Panc1 (cell line): ENCODE data around the gene NGB.

Source experiments
- POLR2AphosphoS5 ChIP-seq: IDR thresholded peaks from 2 replicates; pipeline ENCODE4 v1.6.1; 2012; ENCODE audit warnings: mild to moderate bottlenecking, low read depth, low read length, moderate library complexity
- TF ChIP-seq, protein P1 (sequence below): fragments of 450-650 bp; IDR thresholded peaks from 2 replicates; pipeline ENCODE4 v1.5.1; 2017; ENCODE audit warnings: mild to moderate bottlenecking

DNA sequence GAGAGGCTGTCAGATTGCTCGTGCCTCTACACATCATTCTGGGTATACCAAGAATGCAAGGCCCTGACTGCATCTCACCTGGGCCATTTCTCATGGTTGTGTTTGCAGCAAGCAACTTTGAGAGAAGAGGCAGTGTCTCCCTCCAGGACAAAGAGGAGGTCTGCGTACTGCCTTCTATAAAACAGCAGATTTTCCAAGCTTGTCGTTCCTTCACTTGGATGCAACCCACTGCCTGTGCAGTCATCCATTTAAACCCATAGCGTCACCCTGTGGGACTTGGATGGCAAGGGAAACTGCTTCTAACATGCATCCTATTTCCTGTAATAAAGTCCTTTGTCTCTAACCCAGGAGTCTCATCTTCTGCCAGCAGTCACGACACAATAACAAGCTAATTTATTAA lies 48.4 kb upstream of the NGB start:
- TF ChIP-seq, protein P1, sequence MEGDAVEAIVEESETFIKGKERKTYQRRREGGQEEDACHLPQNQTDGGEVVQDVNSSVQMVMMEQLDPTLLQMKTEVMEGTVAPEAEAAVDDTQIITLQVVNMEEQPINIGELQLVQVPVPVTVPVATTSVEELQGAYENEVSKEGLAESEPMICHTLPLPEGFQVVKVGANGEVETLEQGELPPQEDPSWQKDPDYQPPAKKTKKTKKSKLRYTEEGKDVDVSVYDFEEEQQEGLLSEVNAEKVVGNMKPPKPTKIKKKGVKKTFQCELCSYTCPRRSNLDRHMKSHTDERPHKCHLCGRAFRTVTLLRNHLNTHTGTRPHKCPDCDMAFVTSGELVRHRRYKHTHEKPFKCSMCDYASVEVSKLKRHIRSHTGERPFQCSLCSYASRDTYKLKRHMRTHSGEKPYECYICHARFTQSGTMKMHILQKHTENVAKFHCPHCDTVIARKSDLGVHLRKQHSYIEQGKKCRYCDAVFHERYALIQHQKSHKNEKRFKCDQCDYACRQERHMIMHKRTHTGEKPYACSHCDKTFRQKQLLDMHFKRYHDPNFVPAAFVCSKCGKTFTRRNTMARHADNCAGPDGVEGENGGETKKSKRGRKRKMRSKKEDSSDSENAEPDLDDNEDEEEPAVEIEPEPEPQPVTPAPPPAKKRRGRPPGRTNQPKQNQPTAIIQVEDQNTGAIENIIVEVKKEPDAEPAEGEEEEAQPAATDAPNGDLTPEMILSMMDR = no peak
- no peak for TF ChIP-seq POLR2AphosphoS5
